Heart left ventricle (tissue), 16 donors: ENCODE data around the gene PTPN7. TPM values are rescaled to one million over a fixed set of nuclear protein-coding genes. Genes with fewer than 3 reads are reported as not detected.

Source experiments
- ATAC-seq, 4 donors: fragments of 200-7000 bp; cut with Tn5 transposase; one replicate each; pipeline ENCODE4 v1.9.1; 2020 to 2022; ENCODE audit warnings: moderate library complexity in 4 of 4, mild to moderate bottlenecking in 3 of 4, moderate number of reproducible peaks in 1 of 4
- DNase-seq, 5 donors: peaks; one replicate each; pipeline ENCODE4 v3.0.0-alpha.2; 2020
- H3K27ac ChIP-seq, 12 donors: fragments of 200-600 bp; sonication (generic) in 4 of 12; one replicate each; pipeline versions ENCODE4 v1.5.0 to v1.8.0; 2016 to 2022; ENCODE audit warnings: mild to moderate bottlenecking in 2 of 12
- H3K27me3 ChIP-seq, 9 donors: fragments of 200-600 bp; sonication (generic) in 2 of 9; one replicate each; pipeline versions ENCODE4 v1.5.1 to v1.8.0; 2016 to 2022; ENCODE audit warnings: mild to moderate bottlenecking in 3 of 9
- H3K36me3 ChIP-seq, 9 donors: fragments of 200-600 bp; sonication (generic) in 2 of 9; one replicate each; pipeline versions ENCODE4 v1.5.0 to v1.8.0; 2018 to 2022; ENCODE audit warnings: mild to moderate bottlenecking in 2 of 9
- H3K4me1 ChIP-seq, 12 donors: fragments of 200-600 bp; sonication (generic) in 4 of 12; one replicate each; pipeline versions ENCODE4 v1.5.0 to v1.8.0; 2016 to 2022; ENCODE audit warnings: mild to moderate bottlenecking in 3 of 12
- H3K4me3 ChIP-seq, 12 donors: fragments of 200-600 bp; sonication (generic) in 4 of 12; one replicate each; pipeline versions ENCODE4 v1.5.0 to v1.8.0; 2017 to 2022; ENCODE audit warnings: mild to moderate bottlenecking in 9 of 12, moderate library complexity in 4 of 12
- H3K9me3 ChIP-seq, 12 donors: fragments of 200-600 bp; sonication (generic) in 4 of 12; one replicate each; pipeline versions ENCODE4 v1.5.0 to v1.8.0; 2016 to 2022; ENCODE audit warnings: mild to moderate bottlenecking in 1 of 12
- POLR2A ChIP-seq, 2 donors: fragments of 450-650 bp; IDR thresholded peaks; one replicate each; pipeline ENCODE4 v1.6.1; 2017; ENCODE audit warnings: antibody characterized with exemption in 2 of 2, mild to moderate bottlenecking in 2 of 2, moderate library complexity in 2 of 2
- WGBS, 4 donors: extraction: QIAGEN DNeasy Blood & Tissue Kit in 2 of 4; methylation state at CpG; one replicate each; pipeline versions ENCODE4 v1.1.5 to v1.1.7; 2013 to 2018; 5-methylcytosine and 5-hydroxymethylcytosine counted together
- intact Hi-C, 10 donors: fragments of 100-400 bp; cut with DNase I; formaldehyde crosslinking; loops; one replicate each; pipeline versions ENCODE4 v1.11.1 to v1.14.2; 2022
- polyA plus RNA-seq, 2 donors: library from polyadenylated mRNA; stranded (reverse); fragments of 200-250 nt; gene quantifications; one replicate each; pipeline ENCODE4 v1.2.3, GENCODE V29; 2013
- total RNA-seq, 9 donors: library from RNA; depleted of rRNA in 2 of 9; stranded (reverse); fragments of >200 nt in 2 of 9; fragmentation: NEBNext Ultra II Directional in 3 of 9; extraction: Animal tissue kit (Norgen Biotek cat#: 25700) in 3 of 9; gene quantifications; one replicate each; pipeline versions ENCODE4 v1.1.0 to v1.2.4, GENCODE V29; 2016 to 2023
- TF ChIP-seq, protein P1 (sequence below), 12 donors: fragments of 200-600 bp; sonication (generic) in 4 of 12; IDR thresholded peaks; one replicate each; pipeline versions ENCODE4 v1.5.0 to v1.8.0; 2018 to 2022; ENCODE audit warnings: antibody characterized with exemption in 12 of 12, mild to moderate bottlenecking in 5 of 12
- donor health status: ischemic (EF 13 %, LVEDD 7.1; RV severe dilation, severe dysfunction).
- donor health status: healthy with polysubstance abuse.
- donor health status: DM: no; HTN: yes; CAD: no.
- donor health status: DM: no; HTN: no; CAD: no.
- donor health status: ischemic (EF 25% LVEDD 6.9; RV normal size, moderate dysfunction).
- donor health status: ischemic (EF 25% LVEDD 5.7; RV mildly dilated, moderate dysfunction).
- donor health status: healthy.
- donor health status: DM: yes; HTN: yes; CAD: no.
- donor health status: ischemic (EF 35%, LVEDD 5.7; RV mildly dilated, moderate dysfunction).
- donor health status: nonischemic (EF 11% LVEDD 7.7; RV severe dilation, severe dysfunction).
- donor health status: DM: yes; HTN: yes; CAD: no.
- donor health status: PGD.
- donor health status: ischemic (EF 29% LVEDD 5.4; RV normal size, mild dysfunction).
- donor health status: nonischemic (EF 23%, LVEDD 6.1; RV moderate dilation, normal function).

The PTPN7 gene
- total and polyA plus RNA-seq, 11 donors = 0.19 to 10.3 (median 0.55) TPM; not detected in 1

DNA sequence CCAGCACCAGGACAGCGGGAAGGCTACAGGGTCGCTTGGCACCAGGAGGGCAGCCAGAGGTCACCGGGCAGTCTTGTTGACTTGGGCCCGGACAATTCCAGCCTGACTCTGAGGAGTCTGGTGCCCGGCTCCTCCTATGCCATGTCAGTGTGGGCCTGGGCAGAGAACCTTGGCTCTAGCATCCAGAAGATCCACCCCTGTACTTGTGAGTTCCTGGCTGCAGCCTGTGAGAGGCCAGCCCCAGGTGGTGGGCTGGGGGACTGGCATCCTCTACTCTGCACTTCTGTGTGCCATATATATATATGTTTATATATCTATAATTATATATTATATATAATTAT, 11.6 kb upstream of the PTPN7 start:
- whole genome bisulfite sequencing, 4 donors = 93 to 100% (median 95%) methylated on average over 1 to 5 of the region's 5 CpGs
- peaks cover 0 to 5% (median 0%) of the 10 kb centered on the region in 12 donors for H3K4me1 ChIP-seq
- H3K27ac ChIP-seq = no peak overlapping the region
- no peaks in the 10 kb centered on the region for H3K9me3 ChIP-seq
- no peak overlapping the region for H3K4me3 ChIP-seq
- intact Hi-C loops = no loop called here
- ATAC-seq = no peak
- DNase-seq = peak in 1 of 5 donors; percentile 44
- H3K36me3 ChIP-seq = no peaks in the 10 kb centered on the region
- H3K27me3 ChIP-seq = no peaks in the 10 kb centered on the region
- TF ChIP-seq, protein P1, sequence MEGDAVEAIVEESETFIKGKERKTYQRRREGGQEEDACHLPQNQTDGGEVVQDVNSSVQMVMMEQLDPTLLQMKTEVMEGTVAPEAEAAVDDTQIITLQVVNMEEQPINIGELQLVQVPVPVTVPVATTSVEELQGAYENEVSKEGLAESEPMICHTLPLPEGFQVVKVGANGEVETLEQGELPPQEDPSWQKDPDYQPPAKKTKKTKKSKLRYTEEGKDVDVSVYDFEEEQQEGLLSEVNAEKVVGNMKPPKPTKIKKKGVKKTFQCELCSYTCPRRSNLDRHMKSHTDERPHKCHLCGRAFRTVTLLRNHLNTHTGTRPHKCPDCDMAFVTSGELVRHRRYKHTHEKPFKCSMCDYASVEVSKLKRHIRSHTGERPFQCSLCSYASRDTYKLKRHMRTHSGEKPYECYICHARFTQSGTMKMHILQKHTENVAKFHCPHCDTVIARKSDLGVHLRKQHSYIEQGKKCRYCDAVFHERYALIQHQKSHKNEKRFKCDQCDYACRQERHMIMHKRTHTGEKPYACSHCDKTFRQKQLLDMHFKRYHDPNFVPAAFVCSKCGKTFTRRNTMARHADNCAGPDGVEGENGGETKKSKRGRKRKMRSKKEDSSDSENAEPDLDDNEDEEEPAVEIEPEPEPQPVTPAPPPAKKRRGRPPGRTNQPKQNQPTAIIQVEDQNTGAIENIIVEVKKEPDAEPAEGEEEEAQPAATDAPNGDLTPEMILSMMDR (IDR thresholded peaks at IDR 0.05) = no peak
- no peak for TF ChIP-seq POLR2A (IDR thresholded peaks at IDR 0.05)

DNA sequence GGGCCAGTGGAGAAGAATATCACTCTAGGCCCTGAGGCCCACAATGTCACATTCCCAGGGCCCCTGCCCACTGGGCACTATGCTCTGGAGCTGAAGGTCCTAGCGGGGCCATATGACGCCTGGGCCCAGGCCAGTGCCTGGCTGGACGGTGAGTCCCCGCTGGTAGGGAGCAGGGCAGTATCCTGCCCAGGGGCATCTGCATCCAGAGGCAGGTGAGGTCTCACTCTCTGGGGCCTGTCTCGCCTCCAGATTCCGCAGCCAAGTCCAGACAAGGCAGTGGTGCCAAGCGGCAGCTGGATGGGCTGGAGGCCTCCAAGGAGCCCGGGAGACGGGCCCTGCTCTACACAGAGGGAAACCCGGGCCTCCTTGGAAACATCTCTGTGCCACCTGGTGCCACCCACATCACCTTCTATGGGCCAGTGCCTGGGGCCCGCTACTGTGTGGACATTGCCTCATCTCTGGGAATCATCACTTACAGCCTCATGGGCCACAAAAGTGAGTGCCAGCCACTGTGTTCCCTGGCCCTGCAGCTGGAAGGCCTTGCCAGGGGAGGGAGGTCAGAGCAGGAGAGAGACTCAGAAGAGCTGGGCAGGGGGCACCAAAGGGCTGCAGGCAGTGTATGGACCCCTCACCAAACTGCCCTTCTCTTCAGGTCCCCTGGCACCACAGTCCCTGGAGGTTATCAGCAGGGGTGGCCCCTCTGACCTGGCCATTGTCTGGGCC, 11.1 kb upstream of the PTPN7 start:
- WGBS, 4 donors = 93 to 98% (median 98%) methylated on average over 9 to 11 of the region's 11 CpGs
- TF ChIP-seq POLR2A (IDR thresholded peaks at IDR 0.05) = no peak
- TF ChIP-seq, protein P1 (IDR thresholded peaks at IDR 0.05) = no peak
- H3K4me3 ChIP-seq = no peak overlapping the region
- intact Hi-C loops = no loop called here
- H3K36me3 ChIP-seq = no peaks in the 10 kb centered on the region
- ATAC-seq (no peak), DNase-seq (peak in 1 of 5 donors; percentile 52)
- no peak overlapping the region for H3K27ac ChIP-seq
- H3K9me3 ChIP-seq = no peaks in the 10 kb centered on the region
- H3K27me3 ChIP-seq = no peaks in the 10 kb centered on the region
- H3K4me1 ChIP-seq = peaks cover 0 to 5% (median 0%) of the 10 kb centered on the region in 12 donors

DNA sequence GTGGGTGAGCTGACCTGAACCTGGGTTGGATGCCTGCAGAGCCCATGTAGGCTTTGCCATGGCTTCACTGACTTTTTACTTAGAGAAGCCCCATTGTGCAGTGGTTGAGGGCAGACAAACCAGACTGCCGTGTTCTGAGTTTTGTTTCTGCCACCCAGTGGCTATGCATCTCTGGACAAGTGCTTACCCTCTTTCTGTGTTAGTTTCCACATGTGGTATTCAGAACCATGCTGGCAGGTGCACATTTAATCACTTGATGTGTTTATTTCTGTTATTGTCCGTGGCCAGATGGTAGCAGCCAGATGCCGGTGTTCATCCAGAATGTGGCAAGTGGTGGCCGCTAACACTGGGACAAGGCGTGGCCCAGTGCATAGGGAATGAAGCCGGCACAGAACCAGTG, 10.3 kb upstream of the PTPN7 start:
- 82 to 90% (median 88%) methylated on average over 6 of the region's 6 CpGs for WGBS, 4 donors

DNA sequence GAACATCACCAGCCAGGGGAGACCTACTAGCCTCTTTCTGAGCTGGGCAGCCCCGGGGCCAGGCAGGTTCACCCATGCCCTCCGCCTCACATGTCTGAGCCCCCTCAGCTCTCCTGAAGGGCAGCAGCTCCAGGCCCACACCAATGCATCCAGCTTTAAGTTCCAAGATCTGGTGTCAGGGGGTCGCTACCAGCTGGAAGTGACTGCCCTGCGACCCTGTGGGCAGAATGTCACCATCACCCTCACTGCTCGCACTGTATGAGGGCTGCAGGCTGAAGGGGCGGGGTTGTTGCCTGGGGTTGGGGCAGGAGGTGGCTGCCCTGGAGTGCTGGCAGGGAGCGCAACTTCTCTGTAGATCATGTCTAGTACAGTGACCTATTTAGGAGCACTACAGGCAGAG, 8.5 kb upstream of the PTPN7 start:
- DNase-seq = no peak
- no peaks in the 10 kb centered on the region for H3K27me3 ChIP-seq
- no peak overlapping the region for H3K27ac ChIP-seq
- TF ChIP-seq, protein P1 (IDR thresholded peaks at IDR 0.05) = no peak
- TF ChIP-seq POLR2A (IDR thresholded peaks at IDR 0.05) = no peak
- ATAC-seq = no peak
- WGBS, 4 donors = 93 to 100% (median 96%) methylated on average over 5 to 7 of the region's 7 CpGs
- no peaks in the 10 kb centered on the region for H3K9me3 ChIP-seq
- H3K4me3 ChIP-seq = no peak overlapping the region
- no peaks in the 10 kb centered on the region for H3K36me3 ChIP-seq
- peaks cover 0 to 16% (median 0%) of the 10 kb centered on the region in 12 donors for H3K4me1 ChIP-seq
- intact Hi-C loops = loop anchor here in 1 of 10 donors (5.0 kb wide), 1 partner anchor 538 kb away; no protein-coding TSS in a partner anchor

More for the DNA sequence above, 10.3 kb upstream of the PTPN7 start:
- TF ChIP-seq, protein P1 (IDR thresholded peaks at IDR 0.05) = no peak
- no peak for TF ChIP-seq POLR2A (IDR thresholded peaks at IDR 0.05)
- ATAC-seq (no peak), DNase-seq (no peak)
- Histone ChIP-seq H3K4me3 (no peak overlapping the region), H3K4me1 (peaks cover 0 to 5% (median 0%) of the 10 kb centered on the region in 12 donors), H3K9me3 (no peaks in the 10 kb centered on the region), H3K27ac (no peak overlapping the region), H3K27me3 (no peaks in the 10 kb centered on the region), H3K36me3 (no peaks in the 10 kb centered on the region)
- intact Hi-C loops = no loop called here
